Upper lobe of right lung (tissue), 1 donor: ENCODE measurements around the gene ERGIC1. TPM values are rescaled to one million over a fixed set of nuclear protein-coding genes. Genes with fewer than 3 reads are reported as not detected.

ENCODE experiments used
- ATAC-seq: fragments of 200-7000 bp; cut with Tn5 transposase; one replicate; pipeline ENCODE4 v1.9.1; 2020; ENCODE audit warnings: mild to moderate bottlenecking, moderate library complexity
- DNase-seq: peaks from one replicate; pipeline ENCODE4 v3.0.0-alpha.2; 2020
- H3K27ac ChIP-seq: fragments of 200-600 bp; one replicate; pipeline ENCODE4 v1.8.0; 2022
- H3K27me3 ChIP-seq: fragments of 200-600 bp; one replicate; pipeline ENCODE4 v1.8.0; 2022; ENCODE audit warnings: mild to moderate bottlenecking
- H3K36me3 ChIP-seq: fragments of 200-600 bp; one replicate; pipeline ENCODE4 v1.8.0; 2022
- H3K4me1 ChIP-seq: fragments of 200-600 bp; one replicate; pipeline ENCODE4 v1.8.0; 2022
- H3K4me3 ChIP-seq: fragments of 200-600 bp; one replicate; pipeline ENCODE4 v1.8.0; 2022; ENCODE audit warnings: mild to moderate bottlenecking
- H3K9me3 ChIP-seq: fragments of 200-600 bp; one replicate; pipeline ENCODE4 v1.8.0; 2022
- CTCF ChIP-seq: fragments of 200-600 bp; IDR thresholded peaks from one replicate; pipeline ENCODE4 v1.8.0; 2022; ENCODE audit warnings: antibody characterized with exemption
- intact Hi-C: fragments of 100-400 bp; cut with DNase I; formaldehyde crosslinking; loops from one replicate; pipeline ENCODE4 v1.11.0; 2022
- total RNA-seq: library from RNA; stranded (reverse); fragmentation: NEBNext Ultra II Directional; extraction: Animal tissue kit (Norgen Biotek cat#: 25700); gene quantifications from one replicate; pipeline ENCODE4 v1.2.1, GENCODE V29; 2021
- donor health status: DM: no; HTN: yes; CAD: no; lungs with severe emphysema.

Gene ERGIC1
- total RNA-seq, 1 donor from 2014 or later = 186 TPM

DNA sequence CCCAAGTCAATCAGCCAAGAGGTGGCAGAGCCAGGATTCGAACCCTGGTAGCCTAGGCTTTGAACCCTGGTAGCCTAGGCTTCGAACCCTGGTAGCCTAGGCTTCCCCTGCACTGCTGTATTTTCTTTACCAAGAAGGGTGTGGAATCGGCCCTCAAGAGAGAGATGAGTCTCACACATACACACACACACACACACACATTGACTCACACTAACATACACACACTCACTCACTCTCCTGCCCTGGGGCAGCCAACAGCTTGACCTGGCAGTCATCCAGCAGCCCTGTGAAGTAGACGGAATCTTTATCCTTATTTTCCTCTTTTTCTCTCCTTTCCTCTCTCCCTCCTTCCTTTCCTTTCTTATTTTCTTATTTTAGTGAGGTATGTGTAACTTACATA, 69.7 kb downstream of the ERGIC1 start:
- H3K4me1 ChIP-seq = peaks cover 52% of the 10 kb centered on the region
- intact Hi-C loops = loop anchor here (10.0 kb wide), 1 partner anchor 129 kb away; the partner anchor contains the start of gene DUSP1
- TF ChIP-seq CTCF = no peak
- no peaks in the 10 kb centered on the region for H3K27me3 ChIP-seq
- no peak for DNase-seq
- ATAC-seq = no peak
- H3K27ac ChIP-seq = peak overlapping the region; percentile 91
- no peaks in the 10 kb centered on the region for H3K9me3 ChIP-seq
- H3K36me3 ChIP-seq = peaks cover 25% of the 10 kb centered on the region
- H3K4me3 ChIP-seq = no peak overlapping the region

- DNase-seq (no peak), ATAC-seq (no peak)
- intact Hi-C loops = loop anchor here (10.0 kb wide), 1 partner anchor 129 kb away; the partner anchor contains the start of gene DUSP1
- H3K36me3 ChIP-seq = peaks cover 20% of the 10 kb centered on the region
- no peak for TF ChIP-seq CTCF
- H3K27ac ChIP-seq = peak overlapping the region; percentile 91
- no peak overlapping the region for H3K4me3 ChIP-seq
- H3K4me1 ChIP-seq = peaks cover 52% of the 10 kb centered on the region
- no peaks in the 10 kb centered on the region for H3K9me3 ChIP-seq
- no peaks in the 10 kb centered on the region for H3K27me3 ChIP-seq
These were observed 70.2 kb downstream of the ERGIC1 start for GRCh38 chr5:172904312-172904642.

DNA sequence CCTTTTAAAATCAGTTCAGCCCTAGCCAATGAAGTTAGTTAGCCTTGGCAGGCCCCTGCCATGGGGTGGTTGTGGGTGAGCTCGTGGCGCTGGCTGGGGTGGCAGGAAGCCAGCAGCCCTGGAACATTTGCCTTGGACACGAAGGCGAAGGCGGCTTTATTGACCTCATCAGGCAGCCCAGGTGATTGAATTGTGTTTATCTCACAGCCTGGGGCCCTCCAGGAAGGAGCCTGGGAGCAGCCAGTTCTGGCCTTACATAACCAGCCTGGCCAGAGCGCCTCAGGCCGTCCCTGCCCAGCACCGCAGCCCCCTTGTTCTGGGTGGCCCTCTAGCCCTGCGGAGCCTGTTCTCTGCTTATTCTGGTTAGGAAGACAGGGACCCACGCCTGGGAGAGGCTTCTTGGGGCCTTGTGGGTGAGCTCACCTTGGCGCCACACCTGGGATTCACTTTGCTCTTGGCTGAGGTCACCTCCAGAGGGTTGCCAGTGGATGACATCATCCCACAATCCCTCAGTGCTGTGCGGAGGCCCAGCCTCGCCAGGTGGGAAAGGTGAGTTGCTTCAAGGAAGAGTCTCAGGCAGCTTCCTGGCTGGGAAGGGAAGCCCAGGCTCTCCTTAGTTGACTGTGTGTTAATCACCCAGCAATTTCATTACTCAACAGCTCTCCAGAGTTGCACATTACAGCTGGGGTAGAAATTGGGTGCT, 70.7 kb downstream of the ERGIC1 start:
- Histone ChIP-seq H3K4me1 (peaks cover 52% of the 10 kb centered on the region), H3K27ac (peak overlapping the region; percentile 91), H3K36me3 (peaks cover 14% of the 10 kb centered on the region), H3K4me3 (no peak overlapping the region), H3K27me3 (no peaks in the 10 kb centered on the region), H3K9me3 (no peaks in the 10 kb centered on the region)
- TF ChIP-seq CTCF = no peak
- DNase-seq (peak; percentile 90), ATAC-seq (peak; percentile 77)
- intact Hi-C loops = loop anchor here (10.0 kb wide), 1 partner anchor 130 kb away; the partner anchor contains the start of gene DUSP1

- ATAC-seq (peak; percentile 2), DNase-seq (no peak)
- TF ChIP-seq CTCF = no peak
- H3K27me3 ChIP-seq = no peaks in the 10 kb centered on the region
- H3K4me3 ChIP-seq = no peak overlapping the region
- H3K27ac ChIP-seq = peak overlapping the region; percentile 91
- no peaks in the 10 kb centered on the region for H3K9me3 ChIP-seq
- peaks cover 9% of the 10 kb centered on the region for H3K36me3 ChIP-seq
- intact Hi-C loops = loop anchor here (10.0 kb wide), 1 partner anchor 131 kb away; the partner anchor contains the start of gene DUSP1
- peaks cover 52% of the 10 kb centered on the region for H3K4me1 ChIP-seq
These were observed 71.5 kb downstream of the ERGIC1 start for GRCh38 chr5:172905346-172906140.

- Histone ChIP-seq H3K4me1 (peaks cover 44% of the 10 kb centered on the region), H3K9me3 (no peaks in the 10 kb centered on the region), H3K27ac (peak overlapping the region; percentile 91), H3K4me3 (no peak overlapping the region), H3K36me3 (peaks cover 15% of the 10 kb centered on the region), H3K27me3 (no peaks in the 10 kb centered on the region)
- DNase-seq = no peak
- no peak for ATAC-seq
- TF ChIP-seq CTCF = no peak
- intact Hi-C loops = loop anchor here (10.0 kb wide), 1 partner anchor 132 kb away; the partner anchor contains the start of gene DUSP1
These were observed 72.4 kb downstream of the ERGIC1 start for GRCh38 chr5:172906436-172906835.
